Right cardiac atrium (tissue), 5 donors: ENCODE measurements around the gene BMP7. TPM values are rescaled to one million over a fixed set of nuclear protein-coding genes. Genes with fewer than 3 reads are reported as not detected.
"Not testable (repeated sequence)": the region's sequence is repeated elsewhere in the genome, so short reads cannot be mapped to it uniquely, and the experiment has no call there.

Experiments
- ATAC-seq, 2 donors: fragments of 200-7000 bp; cut with Tn5 transposase; one replicate each; pipeline versions ENCODE4 v1.8.0 to v1.9.1; 2020; ENCODE audit warnings: moderate library complexity in 2 of 2, mild to moderate bottlenecking in 1 of 2
- DNase-seq, 3 donors: peaks; one replicate each; pipeline ENCODE4 v3.0.0-alpha.2; 2020
- H3K27ac ChIP-seq: one replicate; pipeline ENCODE4 v1.5.1; 2013; ENCODE audit warnings: mild to moderate bottlenecking, low read length, control low read depth, moderate library complexity
- H3K27me3 ChIP-seq: one replicate; pipeline ENCODE4 v1.6.1; 2013; ENCODE audit not compliant: control insufficient read depth, insufficient read depth
- H3K4me1 ChIP-seq: one replicate; pipeline ENCODE4 v1.6.1; 2013; ENCODE audit warnings: low read length; ENCODE audit not compliant: control insufficient read depth, insufficient read depth
- H3K4me3 ChIP-seq: one replicate; pipeline ENCODE4 v1.5.1; 2013; ENCODE audit warnings: low read length, control low read depth
- H3K9me3 ChIP-seq: one replicate; pipeline ENCODE4 v1.6.1; 2013; ENCODE audit warnings: low read length; ENCODE audit not compliant: control insufficient read depth
- WGBS: extraction: QIAGEN DNeasy Blood & Tissue Kit; methylation state at CpG from one replicate; pipeline ENCODE4 v1.1.7; 2013; 5-methylcytosine and 5-hydroxymethylcytosine counted together
- intact Hi-C, 4 donors: fragments of 100-400 bp; cut with DNase I; formaldehyde crosslinking; loops; one replicate each; pipeline versions ENCODE4 v1.11.0 to v1.14.0; 2022 to 2023
- polyA plus RNA-seq: library from polyadenylated mRNA; stranded (reverse); fragments of 200-250 nt; gene quantifications from one replicate; pipeline ENCODE4 v1.2.3, GENCODE V29; 2013
- total RNA-seq, 4 donors: library from RNA; stranded (reverse); fragmentation: NEBNext Ultra II Directional; extraction: Animal tissue kit (Norgen Biotek cat#: 25700); gene quantifications; one replicate each; pipeline ENCODE4 v1.2.1, GENCODE V29; 2021
- donor health status: healthy with polysubstance abuse.
- donor health status: DM: no; HTN: yes; CAD: no.
- donor health status: DM: no; HTN: no; CAD: no.
- donor health status: DM: no; HTN: yes; CAD: no; lungs with severe emphysema.
- donor health status: DM: yes; HTN: yes; CAD: no.

Gene BMP7
- total and polyA plus RNA-seq, 5 donors, result 22.4 to 39.4 (median 29.7) TPM

- DNase-seq (peak in 2 of 3 donors; percentile 60 to 64), ATAC-seq (peak; percentile 4 to 7)
- Histone ChIP-seq H3K4me1 (peaks cover 2% of the 10 kb centered on the region), H3K27me3 (no peaks in the 10 kb centered on the region), H3K4me3 (peak overlapping the region; percentile 3), H3K27ac (peak overlapping the region; percentile 87), H3K9me3 (no peaks in the 10 kb centered on the region)
- intact Hi-C loops, result loop anchor here in 2 of 4 donors (10.0 kb wide), 1 partner anchor 103 kb away; the partner anchor contains the start of gene BMP7 (in 2 of the 2)
- 67% methylated on average over 25 of the region's 25 CpGs for WGBS
These were observed 104.7 kb downstream of the BMP7 start for GRCh38 chr20:57161478-57162361.

- no peaks in the 10 kb centered on the region for H3K27me3 ChIP-seq
- no peak overlapping the region for H3K4me3 ChIP-seq
- DNase-seq (no peak), ATAC-seq (no peak)
- H3K4me1 ChIP-seq, result peaks cover 2% of the 10 kb centered on the region
- H3K27ac ChIP-seq, result no peak overlapping the region
- WGBS, result 77% methylated on average over 8 of the region's 8 CpGs
- intact Hi-C loops, result loop anchor here in 2 of 4 donors (10.0 kb wide), 1 partner anchor 104 kb away; the partner anchor contains the start of gene BMP7 (in 2 of the 2)
- H3K9me3 ChIP-seq, result no peaks in the 10 kb centered on the region
These were observed 105.5 kb downstream of the BMP7 start for GRCh38 chr20:57160985-57161384.

DNA sequence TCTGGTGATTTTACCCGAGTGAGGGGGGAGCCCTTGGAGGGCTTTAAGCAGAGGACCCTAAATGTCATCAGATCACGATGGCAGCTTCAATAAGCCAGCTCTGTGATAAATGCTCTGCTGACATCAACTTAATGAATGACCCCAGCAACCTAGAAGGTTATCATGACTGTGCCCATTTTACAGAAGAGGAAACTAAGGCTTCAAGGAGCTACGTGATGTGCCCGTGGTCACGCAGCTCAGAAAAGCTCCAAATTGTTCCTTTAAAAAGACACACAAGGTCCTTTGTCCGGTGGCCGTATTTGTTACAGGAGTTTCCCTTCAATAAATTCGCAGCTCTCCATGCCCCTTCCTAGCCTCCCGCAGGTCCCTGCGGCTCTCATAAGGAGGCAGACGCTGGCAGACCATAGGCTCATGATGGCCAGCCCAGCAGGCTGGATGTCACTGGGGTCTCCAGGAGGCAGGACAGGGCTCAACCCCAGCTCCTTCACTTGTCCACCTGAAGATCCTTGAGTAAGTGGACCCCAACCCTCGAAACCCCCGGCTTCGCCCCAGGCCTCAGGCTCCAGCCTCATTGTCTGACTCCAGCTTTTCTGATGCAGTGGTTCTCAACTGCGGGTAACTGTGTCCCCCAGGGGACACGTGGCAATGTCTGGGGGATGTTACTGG, 106.4 kb downstream of the BMP7 start:
- Histone ChIP-seq H3K4me3 (no peak overlapping the region), H3K27ac (peak overlapping the region; percentile 53), H3K9me3 (no peaks in the 10 kb centered on the region), H3K27me3 (no peaks in the 10 kb centered on the region), H3K4me1 (peaks cover 2% of the 10 kb centered on the region)
- ATAC-seq (no peak), DNase-seq (no peak)
- intact Hi-C loops, result loop anchor here in 2 of 4 donors (10.0 kb wide), 1 partner anchor 105 kb away; the partner anchor contains the start of gene BMP7 (in 2 of the 2)
- WGBS, result 81% methylated on average over 16 of the region's 16 CpGs

DNA sequence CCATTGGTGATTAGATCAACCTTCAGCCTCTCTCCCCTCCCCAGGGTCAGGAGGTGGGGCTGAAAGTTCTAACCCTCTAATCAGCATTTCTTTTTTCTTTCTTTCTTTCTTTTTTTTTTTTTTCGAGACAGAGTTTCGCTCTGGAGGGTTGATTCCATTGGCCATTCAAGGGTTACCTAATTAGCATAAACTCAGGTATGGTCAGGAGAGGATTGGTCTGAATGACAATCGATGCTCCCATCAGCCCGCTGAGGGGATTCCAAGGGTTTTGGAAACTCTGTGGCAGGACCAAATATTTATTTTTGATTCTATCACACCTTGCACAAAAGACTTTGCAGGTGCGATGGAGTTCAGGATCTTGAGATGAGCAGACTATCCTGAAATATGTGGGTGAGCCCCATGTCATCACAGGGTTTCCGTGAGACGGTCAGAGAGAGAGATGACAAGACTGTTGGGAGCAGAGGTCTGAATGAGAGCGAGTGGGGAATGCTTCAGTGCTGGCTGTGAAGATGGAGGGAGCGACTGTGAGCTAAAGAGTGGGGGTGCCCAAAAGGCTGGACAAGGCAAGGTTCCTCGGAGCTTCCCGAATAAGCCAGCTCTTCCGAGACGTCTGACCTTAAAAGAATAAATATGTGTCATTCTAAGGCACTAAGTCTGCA, 107.1 kb downstream of the BMP7 start:
- no peak for ATAC-seq
- Histone ChIP-seq H3K9me3 (no peaks in the 10 kb centered on the region), H3K27ac (peak overlapping the region; percentile 65), H3K27me3 (no peaks in the 10 kb centered on the region), H3K4me3 (no peak overlapping the region), H3K4me1 (peaks cover 2% of the 10 kb centered on the region)
- WGBS, result 55% methylated on average over 13 of the region's 13 CpGs
- no peak for DNase-seq
- intact Hi-C loops, result no loop called here

- Histone ChIP-seq H3K27ac (peak overlapping the region; percentile 65), H3K9me3 (no peaks in the 10 kb centered on the region), H3K4me3 (no peak overlapping the region), H3K27me3 (no peaks in the 10 kb centered on the region), H3K4me1 (peaks cover 2% of the 10 kb centered on the region)
- WGBS, result 70% methylated on average over 7 of the region's 7 CpGs
- DNase-seq (no peak), ATAC-seq (no peak)
- intact Hi-C loops, result no loop called here
These were observed 108.0 kb downstream of the BMP7 start for GRCh38 chr20:57158474-57158873.

DNA sequence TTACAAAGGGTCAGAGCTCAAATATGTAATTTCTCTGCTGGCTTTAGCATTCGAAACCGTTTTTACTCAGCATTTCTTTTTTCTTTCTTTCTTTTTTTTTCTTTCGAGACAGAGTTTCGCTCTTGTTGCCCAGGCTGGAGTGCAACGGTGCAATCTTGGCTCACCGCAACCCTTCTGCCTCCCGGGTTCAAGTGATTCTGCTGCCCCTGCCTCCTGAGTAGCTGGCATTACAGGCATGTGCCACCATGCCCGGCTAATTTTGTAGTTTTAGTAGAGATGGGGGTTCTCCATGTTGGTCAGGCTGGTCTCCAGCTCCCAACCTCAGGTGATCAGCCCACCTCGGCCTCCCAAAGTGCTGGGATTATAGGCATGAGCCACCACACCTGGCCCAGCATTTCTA, 108.7 kb downstream of the BMP7 start:
- intact Hi-C loops, H3K9me3 ChIP-seq, H3K4me3 ChIP-seq, DNase-seq, ATAC-seq, H3K4me1 ChIP-seq, H3K27me3 ChIP-seq: not testable (repeated sequence)
- peak overlapping the region; percentile 65 for H3K27ac ChIP-seq
- WGBS, result 64% methylated on average over 9 of the region's 9 CpGs

DNA sequence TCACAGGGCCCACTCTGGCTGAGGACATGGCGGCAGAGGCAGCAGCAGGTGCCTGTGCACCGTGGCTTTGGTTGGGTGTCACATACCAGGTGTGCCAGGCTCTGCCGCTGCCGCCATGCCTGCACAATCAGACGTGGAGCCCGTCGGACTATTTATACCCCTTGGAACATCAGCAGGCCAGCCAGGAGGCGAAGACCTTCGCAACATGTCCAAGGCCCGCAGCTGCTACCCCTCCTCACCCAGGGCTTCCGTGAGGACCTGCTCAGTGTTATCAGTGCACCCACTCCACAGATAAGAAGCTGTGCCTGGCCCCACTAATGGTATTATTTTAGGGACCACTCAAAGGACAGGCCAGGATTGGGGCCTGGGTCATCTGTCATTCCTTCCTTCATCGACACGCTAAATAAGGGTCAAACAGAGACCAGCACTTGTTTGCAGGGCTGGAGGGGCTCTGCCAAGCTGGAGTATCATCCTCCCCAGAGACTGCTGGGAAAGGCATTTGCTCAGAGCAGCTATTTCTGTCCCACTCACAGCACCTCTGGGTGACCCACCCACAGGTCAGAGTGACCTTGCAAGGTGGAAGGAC, 109.2 kb downstream of the BMP7 start:
- ATAC-seq (peak; percentile 85 to 91), DNase-seq (peak; percentile 44 to 82 (median 78))
- H3K27ac ChIP-seq, result peak overlapping the region; percentile 65
- no peaks in the 10 kb centered on the region for H3K27me3 ChIP-seq
- peaks cover 2% of the 10 kb centered on the region for H3K4me1 ChIP-seq
- 60% methylated on average over 13 of the region's 13 CpGs for WGBS
- H3K9me3 ChIP-seq, result no peaks in the 10 kb centered on the region
- no peak overlapping the region for H3K4me3 ChIP-seq
- intact Hi-C loops, result no loop called here

- peak overlapping the region; percentile 74 for H3K27ac ChIP-seq
- no peak overlapping the region for H3K4me3 ChIP-seq
- no peaks in the 10 kb centered on the region for H3K9me3 ChIP-seq
- peaks cover 2% of the 10 kb centered on the region for H3K4me1 ChIP-seq
- 76% methylated on average over 18 of the region's 18 CpGs for WGBS
- intact Hi-C loops, result no loop called here
- DNase-seq (peak in 1 of 3 donors; percentile 58), ATAC-seq (no peak)
- H3K27me3 ChIP-seq, result no peaks in the 10 kb centered on the region
These were observed 110.3 kb downstream of the BMP7 start for GRCh38 chr20:57156011-57156729.

- DNase-seq (no peak), ATAC-seq (peak in 1 of 2 donors; percentile 4)
- Histone ChIP-seq H3K27ac (no peak overlapping the region), H3K4me3 (no peak overlapping the region), H3K27me3 (no peaks in the 10 kb centered on the region), H3K4me1 (peaks cover 2% of the 10 kb centered on the region), H3K9me3 (no peaks in the 10 kb centered on the region)
- intact Hi-C loops, result no loop called here
- WGBS, result 60% methylated on average over 8 of the region's 8 CpGs
These were observed 111.0 kb downstream of the BMP7 start for GRCh38 chr20:57155415-57155814.

- DNase-seq, result no peak
- Histone ChIP-seq H3K27me3 (no peaks in the 10 kb centered on the region), H3K9me3 (no peaks in the 10 kb centered on the region), H3K4me3 (no peak overlapping the region), H3K27ac (no peak overlapping the region), H3K4me1 (peaks cover under 1% of the 10 kb centered on the region)
- intact Hi-C loops, result no loop called here
- no peak for ATAC-seq
- WGBS, result 62% methylated on average over 18 of the region's 18 CpGs
These were observed 113.1 kb downstream of the BMP7 start for GRCh38 chr20:57153238-57153905.
